Hepatocyte (in vitro differentiated cells): Measurements from ENCODE around the gene IZUMO1R. TPM values are rescaled to one million over a fixed set of nuclear protein-coding genes. Genes with fewer than 3 reads are reported as not detected.

Experiments
- DNase-seq: peaks from one replicate; pipeline ENCODE4 v3.0.0-alpha.2; 2016; ENCODE audit warnings: low spot score
- H2AFZ ChIP-seq: fragments of 200-600 bp; sonication (generic); 2 replicates; pipeline ENCODE4 v1.6.0; 2016; ENCODE audit warnings: antibody characterized with exemption, mild to moderate bottlenecking
- H3K27ac ChIP-seq: fragments of 200-600 bp; sonication (generic); 2 replicates; pipeline ENCODE4 v1.5.1; 2016; ENCODE audit warnings: mild to moderate bottlenecking
- H3K27me3 ChIP-seq: fragments of 200-600 bp; sonication (generic); 2 replicates; pipeline ENCODE4 v1.6.1; 2016
- H3K36me3 ChIP-seq: fragments of 200-600 bp; sonication (generic); replicated peaks from 2 replicates; pipeline ENCODE4 v1.5.1; 2016; ENCODE audit warnings: low read depth; ENCODE audit not compliant: insufficient read depth
- H3K4me1 ChIP-seq: fragments of 200-600 bp; sonication (generic); 2 replicates; pipeline ENCODE4 v1.5.1; 2016; ENCODE audit warnings: mild to moderate bottlenecking, moderate library complexity; ENCODE audit not compliant: insufficient read depth
- H3K4me2 ChIP-seq: fragments of 200-600 bp; sonication (generic); 2 replicates; pipeline ENCODE4 v1.6.0; 2016
- H3K4me3 ChIP-seq: fragments of 200-600 bp; sonication (generic); 2 replicates; pipeline ENCODE4 v1.5.1; 2016; ENCODE audit warnings: mild to moderate bottlenecking
- H3K79me2 ChIP-seq: fragments of 200-600 bp; sonication (generic); 2 replicates; pipeline ENCODE4 v1.6.0; 2017; ENCODE audit warnings: mild to moderate bottlenecking
- H3K9me2 ChIP-seq: fragments of 200-600 bp; sonication (generic); replicated peaks from 2 replicates; pipeline ENCODE4 v1.6.0; 2017; ENCODE audit warnings: mild to moderate bottlenecking; ENCODE audit not compliant: insufficient read depth
- H3K9me3 ChIP-seq: fragments of 200-600 bp; sonication (generic); 2 replicates; pipeline ENCODE4 v1.5.1; 2016; ENCODE audit warnings: low read depth, mild to moderate bottlenecking
- H4K20me1 ChIP-seq: fragments of 200-600 bp; sonication (generic); 2 replicates; pipeline ENCODE4 v1.6.0; 2016; ENCODE audit warnings: mild to moderate bottlenecking; ENCODE audit not compliant: insufficient read depth, poor library complexity, severe bottlenecking
- CTCF ChIP-seq: fragments of 200-600 bp; sonication (generic); IDR thresholded peaks from 2 replicates; pipeline ENCODE4 v1.5.1; 2016; ENCODE audit warnings: antibody characterized with exemption, mild to moderate bottlenecking; ENCODE audit not compliant: poor library complexity
- EZH2 ChIP-seq: fragments of 200-600 bp; sonication (generic); IDR thresholded peaks from 2 replicates; pipeline ENCODE4 v1.6.1; 2016; ENCODE audit warnings: antibody characterized with exemption, mild to moderate bottlenecking, borderline replicate concordance
- EZH2phosphoT487 ChIP-seq: fragments of 200-600 bp; sonication (generic); IDR thresholded peaks from one replicate; pipeline ENCODE4 v1.6.1; 2018; ENCODE audit warnings: antibody characterized with exemption, mild to moderate bottlenecking, low read depth, moderate library complexity; ENCODE audit not compliant: unreplicated experiment, severe bottlenecking
- WGBS: methylation state at CpG from one replicate; pipeline ENCODE4 v1.1.6; 2016; ENCODE audit warnings: low lambda C conversion rate; ENCODE audit errors: missing lambda C conversion rate; 5-methylcytosine and 5-hydroxymethylcytosine counted together
- polyA plus RNA-seq: library from polyadenylated mRNA; unstranded; fragments of >200 nt; fragmentation: Nextera tagmentation; extraction: Ambion mirVana; gene quantifications from 2 replicates; pipeline ENCODE4 v1.2.1, GENCODE V29; 2016
- total RNA-seq: library from RNA; depleted of rRNA; stranded (reverse); fragments of >200 nt; gene quantifications from 2 replicates; pipeline ENCODE4 v1.2.3, GENCODE V29; 2014

IZUMO1R gene
- total RNA-seq (not detected in 2 replicates), polyA plus RNA-seq (not detected in 2 replicates)

- no peaks in the 10 kb centered on the region for H3K4me1 ChIP-seq
Measured at GRCh38 chr11:94303966-94304958, at the start of gene IZUMO1R. TSS of gene IZUMO1R (plus strand) at chr11:94304580. CDS start at chr11:94305637, 1,057 bp downstream.

GRCh38 chr11:94271885-94272372 is 32.5 kb upstream of the IZUMO1R start:
- 71% methylated on average over 4 of the region's 4 CpGs for WGBS
- no peak overlapping the region for H3K4me2 ChIP-seq
- DNase-seq = no peak
- no peak overlapping the region for H3K4me3 ChIP-seq
- no peaks in the 10 kb centered on the region for H4K20me1 ChIP-seq
- H3K4me1 ChIP-seq = no peaks in the 10 kb centered on the region
- H3K27me3 ChIP-seq = no peaks in the 10 kb centered on the region
- TF ChIP-seq EZH2 = no peak
- no peak overlapping the region for H2AFZ ChIP-seq
- H3K9me3 ChIP-seq = no peaks in the 10 kb centered on the region
- H3K79me2 ChIP-seq = no peaks in the 10 kb centered on the region
- no peaks in the 10 kb centered on the region for H3K36me3 ChIP-seq
- no peaks in the 10 kb centered on the region for H3K9me2 ChIP-seq
- no peak overlapping the region for H3K27ac ChIP-seq

More at GRCh38 chr11:94303966-94304958, at the start of gene IZUMO1R:
- H3K79me2 ChIP-seq = no peaks in the 10 kb centered on the region
- H3K27ac ChIP-seq = no peak within 1 kb of the TSS
- H3K27me3 ChIP-seq = peaks cover 5% of the 10 kb centered on the region
- H4K20me1 ChIP-seq = no peaks in the 10 kb centered on the region
- H3K4me2 ChIP-seq = no peak within 1 kb of the TSS
- no peak within 1 kb of the TSS for H3K4me3 ChIP-seq
- no peak for TF ChIP-seq EZH2phosphoT487
- no peak for TF ChIP-seq EZH2
- no peak for TF ChIP-seq CTCF
- no peaks in the 10 kb centered on the region for H3K9me2 ChIP-seq
- H2AFZ ChIP-seq = no peak within 1 kb of the TSS
- no peaks in the 10 kb centered on the region for H3K9me3 ChIP-seq
- no peaks in the 10 kb centered on the region for H3K36me3 ChIP-seq
- WGBS = 58% methylated on average over 13 of the region's 13 CpGs
- DNase-seq = no peak

DNA sequence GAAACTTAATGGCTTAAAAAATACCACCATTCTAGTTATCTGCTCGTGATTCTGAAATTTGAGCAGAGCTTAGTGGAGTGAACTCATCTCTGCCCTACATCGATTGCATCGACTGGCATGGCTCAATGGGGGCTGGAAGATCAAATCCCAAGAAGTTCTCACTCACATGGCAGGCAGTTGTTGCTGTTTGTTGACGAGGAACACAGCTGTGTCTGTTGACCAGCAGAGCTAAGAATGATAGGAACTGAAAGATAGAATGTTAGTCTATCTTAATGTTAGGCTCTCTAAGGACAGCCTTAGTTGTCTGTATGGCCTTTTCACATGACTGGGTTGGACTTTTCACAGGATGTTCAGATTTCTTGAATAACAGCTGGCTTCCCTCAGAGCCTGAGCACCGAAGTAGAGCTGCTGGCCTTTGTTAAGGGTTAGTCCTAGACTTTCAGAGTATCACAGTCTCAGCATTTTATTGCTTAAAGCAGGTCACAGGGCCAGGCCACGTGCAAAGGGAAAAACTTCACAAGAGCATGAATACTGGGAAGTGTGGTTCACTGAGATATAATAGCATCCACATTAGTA is 31.6 kb upstream of the IZUMO1R start:
- Histone ChIP-seq H3K27ac (no peak overlapping the region), H3K9me2 (no peaks in the 10 kb centered on the region), H3K36me3 (no peaks in the 10 kb centered on the region), H2AFZ (no peak overlapping the region), H3K4me2 (no peak overlapping the region), H3K9me3 (no peaks in the 10 kb centered on the region), H4K20me1 (no peaks in the 10 kb centered on the region), H3K4me1 (no peaks in the 10 kb centered on the region), H3K79me2 (no peaks in the 10 kb centered on the region), H3K27me3 (no peaks in the 10 kb centered on the region), H3K4me3 (no peak overlapping the region)
- 46% methylated on average over 6 of the region's 6 CpGs for WGBS
- no peak for TF ChIP-seq CTCF
- TF ChIP-seq EZH2 = no peak
- no peak for TF ChIP-seq EZH2phosphoT487
- DNase-seq = no peak

- H3K27ac ChIP-seq = no peak overlapping the region
- no peaks in the 10 kb centered on the region for H3K9me2 ChIP-seq
- no peak overlapping the region for H3K4me3 ChIP-seq
- H3K4me1 ChIP-seq = no peaks in the 10 kb centered on the region
- H3K36me3 ChIP-seq = no peaks in the 10 kb centered on the region
- H3K27me3 ChIP-seq = no peaks in the 10 kb centered on the region
- 88% methylated on average over 3 of the region's 3 CpGs for WGBS
- no peaks in the 10 kb centered on the region for H3K79me2 ChIP-seq
- TF ChIP-seq EZH2 = no peak
- TF ChIP-seq EZH2phosphoT487 = no peak
- no peak for TF ChIP-seq CTCF
- no peak overlapping the region for H2AFZ ChIP-seq
- no peaks in the 10 kb centered on the region for H4K20me1 ChIP-seq
- H3K9me3 ChIP-seq = no peaks in the 10 kb centered on the region
- DNase-seq = no peak
- no peak overlapping the region for H3K4me2 ChIP-seq
Measured at GRCh38 chr11:94275961-94276360, 28.4 kb upstream of the IZUMO1R start.
